Rectal smooth muscle tissue (tissue), 1 donor: Measurements from ENCODE around the gene SMYD2.

Source experiments
- H3K27ac ChIP-seq: one replicate; pipeline ENCODE4 v1.7.0; 2013; ENCODE audit warnings: low read depth, low read length, inconsistent platforms
- H3K27me3 ChIP-seq: one replicate; pipeline ENCODE4 v1.7.0; 2013; ENCODE audit warnings: low read length; ENCODE audit not compliant: control insufficient read depth, insufficient read depth
- H3K36me3 ChIP-seq: one replicate; pipeline ENCODE4 v1.7.0; 2013; ENCODE audit warnings: low read length; ENCODE audit not compliant: control insufficient read depth, insufficient read depth
- H3K4me1 ChIP-seq: one replicate; pipeline ENCODE4 v1.7.0; 2013; ENCODE audit warnings: low read length; ENCODE audit not compliant: control insufficient read depth, insufficient read depth
- H3K4me3 ChIP-seq: one replicate; pipeline ENCODE4 v1.7.0; 2013; ENCODE audit warnings: low read length
- H3K9ac ChIP-seq: one replicate; pipeline ENCODE4 v1.7.0; 2013; ENCODE audit warnings: low read length

SMYD2 gene

GRCh38 chr1:214384373-214385079, 103.6 kb downstream of the SMYD2 start:
- Histone ChIP-seq H3K27me3 (no peaks in the 10 kb centered on the region), H3K27ac (no peak overlapping the region), H3K4me3 (no peak overlapping the region), H3K4me1 (peaks cover 5% of the 10 kb centered on the region), H3K36me3 (peaks cover 7% of the 10 kb centered on the region), H3K9ac (no peak overlapping the region)

- H3K27ac ChIP-seq, result no peak overlapping the region
- no peaks in the 10 kb centered on the region for H3K27me3 ChIP-seq
- H3K4me1 ChIP-seq, result peaks cover 5% of the 10 kb centered on the region
- H3K36me3 ChIP-seq, result peaks cover 7% of the 10 kb centered on the region
- no peak overlapping the region for H3K4me3 ChIP-seq
- H3K9ac ChIP-seq, result no peak overlapping the region
Observed at GRCh38 chr1:214385428-214385827, 104.5 kb downstream of the SMYD2 start.

- Histone ChIP-seq H3K36me3 (peaks cover 9% of the 10 kb centered on the region), H3K9ac (no peak overlapping the region), H3K4me3 (no peak overlapping the region), H3K4me1 (no peaks in the 10 kb centered on the region), H3K27me3 (no peaks in the 10 kb centered on the region), H3K27ac (peak overlapping the region; percentile 30)
Observed at GRCh38 chr1:214386333-214386732, 105.4 kb downstream of the SMYD2 start.
